Measurements from ENCODE around the gene SLC30A2. TPM values are rescaled to one million over a fixed set of nuclear protein-coding genes. Genes with fewer than 3 reads are reported as not detected.

The SLC30A2 gene
- total and polyA plus RNA-seq, 9 of the 15 experiments (the other 6 are each of a cell fraction or from before 2014, with no cell fraction given), result 0.01 to 0.18 (median 0.06) TPM; not detected in 3

DNA sequence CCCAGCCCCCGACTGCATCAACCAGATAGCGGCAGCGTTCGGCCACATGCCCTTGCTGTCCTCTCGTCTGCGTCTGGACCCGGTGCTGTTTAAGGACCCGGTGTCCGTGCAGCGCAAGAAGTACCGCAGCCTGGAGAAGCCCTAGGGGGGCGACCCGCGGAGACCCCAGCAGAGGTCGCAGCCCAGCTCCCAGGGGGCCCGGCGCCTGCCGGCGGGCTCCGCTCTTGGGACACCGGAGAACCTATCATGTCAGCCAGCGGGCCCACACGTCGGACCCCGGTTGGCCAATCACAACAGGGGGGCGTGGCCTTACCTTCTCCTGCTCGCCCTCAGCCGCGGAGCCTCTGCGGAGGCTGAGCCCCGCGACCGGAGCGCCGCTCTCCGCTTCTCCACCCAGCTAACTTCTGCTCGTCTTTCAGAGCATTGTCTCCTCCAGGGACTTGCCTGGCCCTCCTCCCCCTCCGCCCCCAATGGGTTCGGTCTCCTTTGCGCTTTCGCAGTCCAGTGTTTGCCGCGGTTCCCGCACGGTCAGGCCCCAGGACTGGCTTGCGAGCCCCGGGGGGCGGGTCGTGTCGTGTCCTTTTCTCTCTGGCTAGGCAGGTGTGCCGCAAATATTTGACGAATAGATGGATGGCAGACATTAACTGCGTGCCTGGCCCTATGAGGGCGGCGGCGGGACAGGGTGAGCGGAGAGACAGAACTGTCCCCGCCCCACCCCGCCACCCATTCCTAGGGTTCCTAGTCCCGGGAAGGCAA lies 10.5 kb downstream of the SLC30A2 start (continued):
- TF ChIP-seq CREBBP (IDR thresholded peaks at IDR 0.05; ENCODE audit: low read depth, low read length) (no peak), MAFG (tag; conservative IDR thresholded peaks at IDR 0.05) (no peak), ILF3 (IDR thresholded peaks at IDR 0.05; ENCODE audit: borderline replicate concordance) (no peak), TRIM24 (IDR thresholded peaks at IDR 0.05) (0 out of 4 replicates have a peak, but pooled peaks of 1 of the 2 experiments have one; percentile 27), KLF1 (tag; IDR thresholded peaks at IDR 0.05) (no peak), IRF2 (CRISPR knock-in tag; IDR thresholded peaks at IDR 0.05) (no peak), MECOM (CRISPR knock-in tag; IDR thresholded peaks at IDR 0.05) (peak; percentile 71; the same call in 1 of the 2 replicates), FOXK1 (CRISPR knock-in tag; IDR thresholded peaks at IDR 0.05; ENCODE audit: borderline replicate concordance) (0 out of 2 replicates have a peak, but pooled peaks have one; percentile 74), CAMTA2 (CRISPR knock-in tag; conservative IDR thresholded peaks at IDR 0.05) (no peak), ZNF561 (CRISPR knock-in tag; conservative IDR thresholded peaks at IDR 0.05) (no peak), SOX6 (IDR thresholded peaks at IDR 0.05) (no peak), NFIC (IDR thresholded peaks at IDR 0.05) (peak; percentile 76), C11orf30 (IDR thresholded peaks at IDR 0.05; ENCODE audit: low read depth) (no peak; the same call in 1 of the 2 replicates), SMARCA5 (IDR thresholded peaks at IDR 0.05) (no peak), NR3C1 (CRISPR knock-in tag; IDR thresholded peaks at IDR 0.05) (peak; percentile 49; the same call in 1 of the 2 replicates), ARID2 (IDR thresholded peaks at IDR 0.05) (no peak; the same call in 1 of the 2 replicates), ETS2 (tag; IDR thresholded peaks at IDR 0.05; ENCODE audit: borderline replicate concordance, poor library complexity, severe bottlenecking) (no peak), XRCC5 (IDR thresholded peaks at IDR 0.05; ENCODE audit: low read depth, low read length) (no peak), RBM15 (IDR thresholded peaks at IDR 0.05; ENCODE audit: insufficient read depth, low read length) (no peak), CHD2 (IDR thresholded peaks at IDR 0.05; ENCODE audit: low read depth, low read length) (peak; percentile 42; the same call in 1 of the 2 replicates)
- TF ChIP-seq, protein P1, sequence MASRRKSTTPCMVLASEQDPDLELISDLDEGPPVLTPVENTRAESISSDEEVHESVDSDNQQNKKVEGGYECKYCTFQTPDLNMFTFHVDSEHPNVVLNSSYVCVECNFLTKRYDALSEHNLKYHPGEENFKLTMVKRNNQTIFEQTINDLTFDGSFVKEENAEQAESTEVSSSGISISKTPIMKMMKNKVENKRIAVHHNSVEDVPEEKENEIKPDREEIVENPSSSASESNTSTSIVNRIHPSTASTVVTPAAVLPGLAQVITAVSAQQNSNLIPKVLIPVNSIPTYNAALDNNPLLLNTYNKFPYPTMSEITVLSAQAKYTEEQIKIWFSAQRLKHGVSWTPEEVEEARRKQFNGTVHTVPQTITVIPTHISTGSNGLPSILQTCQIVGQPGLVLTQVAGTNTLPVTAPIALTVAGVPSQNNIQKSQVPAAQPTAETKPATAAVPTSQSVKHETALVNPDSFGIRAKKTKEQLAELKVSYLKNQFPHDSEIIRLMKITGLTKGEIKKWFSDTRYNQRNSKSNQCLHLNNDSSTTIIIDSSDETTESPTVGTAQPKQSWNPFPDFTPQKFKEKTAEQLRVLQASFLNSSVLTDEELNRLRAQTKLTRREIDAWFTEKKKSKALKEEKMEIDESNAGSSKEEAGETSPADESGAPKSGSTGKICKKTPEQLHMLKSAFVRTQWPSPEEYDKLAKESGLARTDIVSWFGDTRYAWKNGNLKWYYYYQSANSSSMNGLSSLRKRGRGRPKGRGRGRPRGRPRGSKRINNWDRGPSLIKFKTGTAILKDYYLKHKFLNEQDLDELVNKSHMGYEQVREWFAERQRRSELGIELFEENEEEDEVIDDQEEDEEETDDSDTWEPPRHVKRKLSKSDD (conservative IDR thresholded peaks at IDR 0.05; ENCODE audit: low read length), result no peak
- TF ChIP-seq, protein P2, sequence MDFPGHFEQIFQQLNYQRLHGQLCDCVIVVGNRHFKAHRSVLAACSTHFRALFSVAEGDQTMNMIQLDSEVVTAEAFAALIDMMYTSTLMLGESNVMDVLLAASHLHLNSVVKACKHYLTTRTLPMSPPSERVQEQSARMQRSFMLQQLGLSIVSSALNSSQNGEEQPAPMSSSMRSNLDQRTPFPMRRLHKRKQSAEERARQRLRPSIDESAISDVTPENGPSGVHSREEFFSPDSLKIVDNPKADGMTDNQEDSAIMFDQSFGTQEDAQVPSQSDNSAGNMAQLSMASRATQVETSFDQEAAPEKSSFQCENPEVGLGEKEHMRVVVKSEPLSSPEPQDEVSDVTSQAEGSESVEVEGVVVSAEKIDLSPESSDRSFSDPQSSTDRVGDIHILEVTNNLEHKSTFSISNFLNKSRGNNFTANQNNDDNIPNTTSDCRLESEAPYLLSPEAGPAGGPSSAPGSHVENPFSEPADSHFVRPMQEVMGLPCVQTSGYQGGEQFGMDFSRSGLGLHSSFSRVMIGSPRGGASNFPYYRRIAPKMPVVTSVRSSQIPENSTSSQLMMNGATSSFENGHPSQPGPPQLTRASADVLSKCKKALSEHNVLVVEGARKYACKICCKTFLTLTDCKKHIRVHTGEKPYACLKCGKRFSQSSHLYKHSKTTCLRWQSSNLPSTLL (IDR thresholded peaks at IDR 0.05), result no peak
- TF ChIP-seq, protein P3, sequence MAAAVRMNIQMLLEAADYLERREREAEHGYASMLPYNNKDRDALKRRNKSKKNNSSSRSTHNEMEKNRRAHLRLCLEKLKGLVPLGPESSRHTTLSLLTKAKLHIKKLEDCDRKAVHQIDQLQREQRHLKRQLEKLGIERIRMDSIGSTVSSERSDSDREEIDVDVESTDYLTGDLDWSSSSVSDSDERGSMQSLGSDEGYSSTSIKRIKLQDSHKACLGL (CRISPR knock-in tag; IDR thresholded peaks at IDR 0.05; ENCODE audit: borderline replicate concordance, poor library complexity, severe bottlenecking), result no peak
- TF ChIP-seq, protein P4, sequence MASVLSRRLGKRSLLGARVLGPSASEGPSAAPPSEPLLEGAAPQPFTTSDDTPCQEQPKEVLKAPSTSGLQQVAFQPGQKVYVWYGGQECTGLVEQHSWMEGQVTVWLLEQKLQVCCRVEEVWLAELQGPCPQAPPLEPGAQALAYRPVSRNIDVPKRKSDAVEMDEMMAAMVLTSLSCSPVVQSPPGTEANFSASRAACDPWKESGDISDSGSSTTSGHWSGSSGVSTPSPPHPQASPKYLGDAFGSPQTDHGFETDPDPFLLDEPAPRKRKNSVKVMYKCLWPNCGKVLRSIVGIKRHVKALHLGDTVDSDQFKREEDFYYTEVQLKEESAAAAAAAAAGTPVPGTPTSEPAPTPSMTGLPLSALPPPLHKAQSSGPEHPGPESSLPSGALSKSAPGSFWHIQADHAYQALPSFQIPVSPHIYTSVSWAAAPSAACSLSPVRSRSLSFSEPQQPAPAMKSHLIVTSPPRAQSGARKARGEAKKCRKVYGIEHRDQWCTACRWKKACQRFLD (CRISPR knock-in tag; IDR thresholded peaks at IDR 0.05), result no peak
